PC-9 (cell line): ENCODE results near the gene EMX2. TPM values are rescaled to one million over a fixed set of nuclear protein-coding genes. Genes with fewer than 3 reads are reported as not detected.

Experiments
- BruUV-seq: library from RNA; stranded (reverse); fragments of 400-500 nt; replicated peaks from 2 replicates; lab custom pipeline; 2021; lab: Mats Ljungman, UMichigan
- CTCF ChIA-PET: fragments of 300-600 bp; sonication (Branson Sonifier 250); formaldehyde crosslinking; loops from one replicate; lab custom pipeline; 2022; ENCODE audit warnings: antibody characterized with exemption; lab: Charles Lee
- POLR2A ChIA-PET: fragments of 300-600 bp; sonication (Branson Sonifier 250); formaldehyde crosslinking; loops from one replicate; lab custom pipeline; 2022; ENCODE audit warnings: antibody characterized with exemption; ENCODE audit not compliant: unreplicated experiment; lab: Charles Lee
- DNase-seq, 2 experiments: peaks; one replicate each; pipeline versions ENCODE4 v3.0.0 to v3.0.0-alpha.2; 2015 to 2022; ENCODE audit warnings: mixed read lengths in 1 of 2
- H2AFZ ChIP-seq: fragments of 200-600 bp; sonication (generic); 2 replicates; pipeline ENCODE4 v1.8.1; 2017; ENCODE audit warnings: antibody characterized with exemption
- H3F3A ChIP-seq: fragments of 200-600 bp; sonication (generic); 2 replicates; pipeline ENCODE4 v1.8.1; 2017; ENCODE audit warnings: antibody characterized with exemption, mild to moderate bottlenecking, low read depth; ENCODE audit not compliant: insufficient read depth
- H3K27ac ChIP-seq: fragments of 200-600 bp; sonication (generic); 2 replicates; pipeline ENCODE4 v1.6.1; 2016; ENCODE audit warnings: mixed run types
- H3K27me3 ChIP-seq: fragments of 200-600 bp; sonication (generic); 2 replicates; pipeline ENCODE4 v1.6.1; 2016; ENCODE audit warnings: low read depth, mixed run types; ENCODE audit not compliant: insufficient read depth
- H3K36me3 ChIP-seq: fragments of 200-600 bp; sonication (generic); 2 replicates; pipeline ENCODE4 v1.6.1; 2016; ENCODE audit warnings: low read depth, mixed run types
- H3K4me1 ChIP-seq: fragments of 200-600 bp; sonication (generic); replicated peaks from 2 replicates; pipeline ENCODE4 v1.6.1; 2016; ENCODE audit warnings: mixed run types; ENCODE audit not compliant: insufficient read depth
- H3K4me2 ChIP-seq: fragments of 200-600 bp; sonication (generic); 2 replicates; pipeline ENCODE4 v1.6.1; 2017; ENCODE audit warnings: mixed run types
- H3K4me3 ChIP-seq: fragments of 200-600 bp; sonication (generic); 2 replicates; pipeline ENCODE4 v1.6.1; 2016; ENCODE audit warnings: mixed run types
- H3K79me2 ChIP-seq: fragments of 200-600 bp; sonication (generic); 2 replicates; pipeline ENCODE4 v1.6.1; 2017; ENCODE audit warnings: low read depth, mixed run types
- H3K9me2 ChIP-seq: fragments of 200-600 bp; sonication (generic); 2 replicates; pipeline ENCODE4 v1.8.1; 2017; ENCODE audit warnings: mild to moderate bottlenecking; ENCODE audit not compliant: insufficient read depth
- H3K9me3 ChIP-seq: fragments of 200-600 bp; sonication (generic); 2 replicates; pipeline ENCODE4 v1.8.1; 2016; ENCODE audit warnings: low read depth; ENCODE audit not compliant: insufficient read depth
- H4K20me1 ChIP-seq: fragments of 200-600 bp; sonication (generic); 2 replicates; pipeline ENCODE4 v1.8.1; 2017; ENCODE audit not compliant: insufficient read depth
- EZH2 ChIP-seq: fragments of 200-600 bp; sonication (generic); IDR thresholded peaks from 2 replicates; pipeline ENCODE4 v1.8.0; 2017; ENCODE audit warnings: antibody characterized with exemption, low read depth
- intact Hi-C: fragments of 100-400 bp; cut with micrococcal nuclease; formaldehyde crosslinking; loops from one replicate; pipeline ENCODE4 v1.10.0; 2022; ENCODE audit not compliant: unreplicated experiment
- total RNA-seq: library from RNA; stranded (reverse); gene quantifications from 2 replicates; pipeline ENCODE4 v1.2.3, GENCODE V29; 2021
- TF ChIP-seq, protein P1 (sequence below): fragments of 200-600 bp; sonication (generic); conservative IDR thresholded peaks from 2 replicates; pipeline ENCODE4 v1.6.1; 2017; ENCODE audit warnings: mixed run types, antibody characterized with exemption, mild to moderate bottlenecking, moderate library complexity

The EMX2 gene
- total RNA-seq, 1 experiment from 2014 or later, result not detected

- no peak overlapping the region for H2AFZ ChIP-seq
- no peaks in the 10 kb centered on the region for H3K9me3 ChIP-seq
- intact Hi-C loops, result no loop called here
- no peak for TF ChIP-seq EZH2
- no peak overlapping the region for H3K27ac ChIP-seq
- no peaks in the 10 kb centered on the region for H3K79me2 ChIP-seq
- H3K4me3 ChIP-seq, result no peak overlapping the region
- H3K36me3 ChIP-seq, result no peaks in the 10 kb centered on the region
- H3F3A ChIP-seq, result no peaks in the 10 kb centered on the region
- no peaks in the 10 kb centered on the region for H3K4me1 ChIP-seq
- no peak overlapping the region for H3K4me2 ChIP-seq
- POLR2A ChIA-PET, result no interaction called here
- no peaks in the 10 kb centered on the region for H3K9me2 ChIP-seq
- DNase-seq, result no peak
- H4K20me1 ChIP-seq, result no peaks in the 10 kb centered on the region
- CTCF ChIA-PET, result no interaction called here
- no peaks in the 10 kb centered on the region; the same call in 1 of the 2 replicates for H3K27me3 ChIP-seq
- BruUV-seq, result no TSS peak
These were observed 32.1 kb downstream of the EMX2 start for GRCh38 chr10:117574498-117575146.

- Histone ChIP-seq H3F3A (no peaks in the 10 kb centered on the region), H3K27me3 (no peaks in the 10 kb centered on the region; the same call in 1 of the 2 replicates), H3K4me2 (no peak overlapping the region), H3K27ac (no peak overlapping the region), H3K79me2 (no peaks in the 10 kb centered on the region), H3K4me1 (no peaks in the 10 kb centered on the region), H3K9me2 (no peaks in the 10 kb centered on the region), H3K4me3 (no peak overlapping the region), H3K9me3 (no peaks in the 10 kb centered on the region), H3K36me3 (no peaks in the 10 kb centered on the region), H4K20me1 (no peaks in the 10 kb centered on the region), H2AFZ (no peak overlapping the region)
- ChIA-PET CTCF (no interaction called here), POLR2A (no interaction called here)
- intact Hi-C loops, result no loop called here
- TF ChIP-seq EZH2, result no peak
- TF ChIP-seq, protein P1, sequence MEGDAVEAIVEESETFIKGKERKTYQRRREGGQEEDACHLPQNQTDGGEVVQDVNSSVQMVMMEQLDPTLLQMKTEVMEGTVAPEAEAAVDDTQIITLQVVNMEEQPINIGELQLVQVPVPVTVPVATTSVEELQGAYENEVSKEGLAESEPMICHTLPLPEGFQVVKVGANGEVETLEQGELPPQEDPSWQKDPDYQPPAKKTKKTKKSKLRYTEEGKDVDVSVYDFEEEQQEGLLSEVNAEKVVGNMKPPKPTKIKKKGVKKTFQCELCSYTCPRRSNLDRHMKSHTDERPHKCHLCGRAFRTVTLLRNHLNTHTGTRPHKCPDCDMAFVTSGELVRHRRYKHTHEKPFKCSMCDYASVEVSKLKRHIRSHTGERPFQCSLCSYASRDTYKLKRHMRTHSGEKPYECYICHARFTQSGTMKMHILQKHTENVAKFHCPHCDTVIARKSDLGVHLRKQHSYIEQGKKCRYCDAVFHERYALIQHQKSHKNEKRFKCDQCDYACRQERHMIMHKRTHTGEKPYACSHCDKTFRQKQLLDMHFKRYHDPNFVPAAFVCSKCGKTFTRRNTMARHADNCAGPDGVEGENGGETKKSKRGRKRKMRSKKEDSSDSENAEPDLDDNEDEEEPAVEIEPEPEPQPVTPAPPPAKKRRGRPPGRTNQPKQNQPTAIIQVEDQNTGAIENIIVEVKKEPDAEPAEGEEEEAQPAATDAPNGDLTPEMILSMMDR, result no peak
- no peak for DNase-seq
- BruUV-seq, result no TSS peak
These were observed 35.9 kb downstream of the EMX2 start for GRCh38 chr10:117578490-117578889.

GRCh38 chr10:117578999-117579590 is 36.5 kb downstream of the EMX2 start:
- H3K79me2 ChIP-seq, result no peaks in the 10 kb centered on the region
- ChIA-PET CTCF (no interaction called here), POLR2A (no interaction called here)
- H3K9me3 ChIP-seq, result no peaks in the 10 kb centered on the region
- H3F3A ChIP-seq, result no peaks in the 10 kb centered on the region
- H3K9me2 ChIP-seq, result no peaks in the 10 kb centered on the region
- no peak overlapping the region for H3K4me2 ChIP-seq
- no peak overlapping the region for H3K4me3 ChIP-seq
- H2AFZ ChIP-seq, result no peak overlapping the region
- no peaks in the 10 kb centered on the region for H4K20me1 ChIP-seq
- H3K36me3 ChIP-seq, result no peaks in the 10 kb centered on the region
- no peaks in the 10 kb centered on the region for H3K4me1 ChIP-seq
- BruUV-seq, result no TSS peak
- DNase-seq, result no peak
- H3K27ac ChIP-seq, result no peak overlapping the region
- TF ChIP-seq EZH2, result no peak
- TF ChIP-seq, protein P1, result no peak
- intact Hi-C loops, result no loop called here
- no peaks in the 10 kb centered on the region; the same call in 1 of the 2 replicates for H3K27me3 ChIP-seq
